Testis (tissue), 2 donors: ENCODE measurements around the gene TMUB1.

ENCODE experiments used
- POLR2A ChIP-seq: fragments of 450-650 bp; IDR thresholded peaks from one replicate; pipeline ENCODE4 v1.6.1; 2017; ENCODE audit warnings: antibody characterized with exemption, mild to moderate bottlenecking, moderate library complexity
- TF ChIP-seq, protein P1 (sequence below), 3 experiments: fragments of 450-650 bp in 2 of 3; fragments of 200-600 bp in 1 of 3; sonication (generic) in 1 of 3; IDR thresholded peaks; one replicate each; pipeline ENCODE4 v1.5.1; 2016 to 2019; ENCODE audit warnings: antibody characterized with exemption in 3 of 3, mild to moderate bottlenecking in 2 of 3, moderate library complexity in 1 of 3

DNA sequence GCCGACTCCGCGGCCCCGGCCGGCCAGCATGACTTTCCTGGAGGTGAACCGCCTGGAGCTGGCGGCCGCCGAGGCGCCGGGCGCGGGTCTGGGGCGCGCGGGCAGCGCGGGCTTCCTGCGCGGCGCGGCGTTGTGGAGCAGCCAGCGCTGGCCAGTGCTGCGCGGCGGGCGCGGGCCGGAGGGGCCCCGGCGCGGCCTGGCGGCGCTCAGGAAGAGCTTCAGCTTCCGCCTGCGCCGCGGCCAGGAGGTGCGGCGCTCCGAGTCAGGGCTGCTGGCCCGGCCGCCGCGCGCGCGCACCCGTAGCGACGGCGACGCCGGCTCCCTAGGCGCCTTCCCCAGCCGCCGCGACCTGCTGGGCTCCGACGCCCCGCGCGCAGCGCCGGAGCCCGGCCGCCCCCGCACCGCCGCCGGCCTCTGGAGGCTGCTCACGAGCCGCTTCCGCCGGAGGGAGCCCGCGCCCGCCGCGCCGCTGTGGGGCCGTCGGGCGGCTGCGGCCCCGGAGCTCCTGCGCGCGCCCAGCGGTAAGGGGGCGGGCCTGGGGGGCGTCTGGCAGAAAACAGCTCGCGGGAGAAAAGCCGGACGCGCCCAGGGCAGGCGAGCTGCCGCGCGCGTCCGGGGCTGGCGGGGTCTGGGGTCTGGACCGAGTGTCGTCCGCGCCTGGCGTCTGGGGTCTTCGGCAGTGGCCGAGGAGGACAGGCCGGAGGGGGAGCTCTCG is 32.0 kb upstream of the TMUB1 start:
- TF ChIP-seq, protein P1, sequence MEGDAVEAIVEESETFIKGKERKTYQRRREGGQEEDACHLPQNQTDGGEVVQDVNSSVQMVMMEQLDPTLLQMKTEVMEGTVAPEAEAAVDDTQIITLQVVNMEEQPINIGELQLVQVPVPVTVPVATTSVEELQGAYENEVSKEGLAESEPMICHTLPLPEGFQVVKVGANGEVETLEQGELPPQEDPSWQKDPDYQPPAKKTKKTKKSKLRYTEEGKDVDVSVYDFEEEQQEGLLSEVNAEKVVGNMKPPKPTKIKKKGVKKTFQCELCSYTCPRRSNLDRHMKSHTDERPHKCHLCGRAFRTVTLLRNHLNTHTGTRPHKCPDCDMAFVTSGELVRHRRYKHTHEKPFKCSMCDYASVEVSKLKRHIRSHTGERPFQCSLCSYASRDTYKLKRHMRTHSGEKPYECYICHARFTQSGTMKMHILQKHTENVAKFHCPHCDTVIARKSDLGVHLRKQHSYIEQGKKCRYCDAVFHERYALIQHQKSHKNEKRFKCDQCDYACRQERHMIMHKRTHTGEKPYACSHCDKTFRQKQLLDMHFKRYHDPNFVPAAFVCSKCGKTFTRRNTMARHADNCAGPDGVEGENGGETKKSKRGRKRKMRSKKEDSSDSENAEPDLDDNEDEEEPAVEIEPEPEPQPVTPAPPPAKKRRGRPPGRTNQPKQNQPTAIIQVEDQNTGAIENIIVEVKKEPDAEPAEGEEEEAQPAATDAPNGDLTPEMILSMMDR (IDR thresholded peaks at IDR 0.05): peak in 1 of 3 experiments; percentile 7
- TF ChIP-seq POLR2A: no peak
